HepG2 (cell line): ENCODE data around the gene CNOT2. TPM values are rescaled to one million over a fixed set of nuclear protein-coding genes. Genes with fewer than 3 reads are reported as not detected.
A peak's percentile ranks its signal among the peaks of the same experiment; 100 is the strongest.

ENCODE experiments used
- ATAC-seq: fragments of 200-7000 bp; cut with Tn5 transposase; 3 replicates; pipeline ENCODE4 v1.9.1; 2020; ENCODE audit warnings: mild to moderate bottlenecking, moderate library complexity
- BruUV-seq: library from RNA; stranded (reverse); fragments of 400-500 nt; replicated peaks from 2 replicates; lab custom pipeline; 2021; lab: Mats Ljungman, UMichigan
- CTCF ChIA-PET: fragments of 300-600 bp; formaldehyde crosslinking; extraction: SDS; loops from one replicate; lab custom pipeline; 2021; ENCODE audit warnings: low total read pairs, inconsistent platforms, low intra/inter-chr PET ratio; lab: Yijun Ruan, JAX
- POLR2A ChIA-PET: fragments of 350-600 bp; sonication (Branson Sonifier 250); formaldehyde crosslinking; loops from one replicate; lab custom pipeline; 2020; ENCODE audit warnings: antibody characterized with exemption, inconsistent platforms; lab: Yijun Ruan, JAX
- DNase-seq: peaks from one replicate; pipeline ENCODE4 v3.0.0-alpha.2; 2015; ENCODE audit warnings: low spot score
- FAIRE-seq: peaks from 3 replicates; lab custom pipeline; 2011; peaks lifted over from hg19 to GRCh38; lab: Jason Lieb, UNC
- H2AFZ ChIP-seq: one replicate; pipeline ENCODE4 v1.6.1; 2011; ENCODE audit warnings: low read length, inconsistent platforms
- H3K27ac ChIP-seq: fragments of 300-600 bp; 3 replicates; pipeline ENCODE4 v1.8.0; 2011; ENCODE audit warnings: mixed run types, mild to moderate bottlenecking, mixed read lengths, low read length, inconsistent platforms; ENCODE audit not compliant: insufficient read depth; ENCODE audit errors: extremely low read length
- H3K27me3 ChIP-seq, 2 experiments: fragments of 200-600 bp in 1 of 2; 2 replicates in 1 of 2; 3 replicates in 1 of 2; pipeline versions ENCODE4 v1.6.0 to v1.8.0; 2011; ENCODE audit warnings: low read length in 2 of 2, mild to moderate bottlenecking in 2 of 2, moderate library complexity in 2 of 2, inconsistent platforms in 1 of 2; ENCODE audit not compliant: insufficient read depth in 2 of 2, control insufficient read depth in 1 of 2
- H3K36me3 ChIP-seq, 2 experiments: fragments of 200-600 bp in 1 of 2; replicated peaks in 1 of 2; 2 replicates in 1 of 2; 3 replicates in 1 of 2; pipeline versions ENCODE4 v1.5.1 to v1.8.0; 2011; ENCODE audit warnings: low read length in 2 of 2, inconsistent platforms in 1 of 2; ENCODE audit not compliant: insufficient read depth in 2 of 2, control insufficient read depth in 1 of 2
- H3K4me1 ChIP-seq: 2 replicates; pipeline ENCODE4 v1.5.1; 2012; ENCODE audit warnings: low read length, inconsistent platforms; ENCODE audit not compliant: insufficient read depth
- H3K4me2 ChIP-seq: 2 replicates; pipeline ENCODE4 v1.6.0; 2011; ENCODE audit warnings: low read depth, low read length, inconsistent platforms
- H3K4me3 ChIP-seq, 3 experiments: fragments of 200-600 bp in 1 of 3; sonication (generic), shearing (Covaris generic) in 1 of 3; replicated peaks in 1 of 3; 2 replicates each; pipeline ENCODE4 v1.5.1; 2011 to 2016; ENCODE audit warnings: low read length in 3 of 3, inconsistent platforms in 2 of 3, low read depth in 2 of 3, mild to moderate bottlenecking in 2 of 3, control low read depth in 1 of 3, mixed read lengths in 1 of 3; ENCODE audit not compliant: insufficient read depth in 1 of 3
- H3K79me2 ChIP-seq: one replicate; pipeline ENCODE4 v1.6.1; 2011; ENCODE audit warnings: low read length, inconsistent platforms; ENCODE audit not compliant: insufficient read depth
- H3K9ac ChIP-seq: 2 replicates; pipeline ENCODE4 v1.6.0; 2011; ENCODE audit warnings: mild to moderate bottlenecking, low read depth, low read length, inconsistent platforms; ENCODE audit not compliant: insufficient read depth
- H3K9me3 ChIP-seq: 2 replicates; pipeline ENCODE4 v1.5.1; 2012; ENCODE audit warnings: mild to moderate bottlenecking, low read length
- H4K20me1 ChIP-seq: 2 replicates; pipeline ENCODE4 v1.6.0; 2011; ENCODE audit warnings: inconsistent platforms, mild to moderate bottlenecking, low read length, moderate library complexity; ENCODE audit not compliant: insufficient read depth
- MAFF ChIP-seq: IDR thresholded peaks from 2 replicates; pipeline ENCODE4 v1.6.1; 2011; ENCODE audit warnings: low read depth, low read length, improper control_type of control experiment
- MAFK ChIP-seq, 2 experiments: IDR thresholded peaks in 1 of 2; conservative IDR thresholded peaks in 1 of 2; 2 replicates each; pipeline ENCODE4 v1.6.1; 2011; ENCODE audit warnings: improper control_type of control experiment in 2 of 2, low read length in 2 of 2
- NFE2L2 ChIP-seq: fragments of 150-350 bp; IDR thresholded peaks from 2 replicates; pipeline ENCODE4 v1.6.1; 2014; ENCODE audit warnings: low read length
- SMC3 ChIP-seq: IDR thresholded peaks from 2 replicates; pipeline ENCODE4 v1.6.1; 2011; ENCODE audit warnings: low read length, improper control_type of control experiment
- SP4 ChIP-seq: sonication (generic); formaldehyde crosslinking; IDR thresholded peaks from 2 replicates; pipeline ENCODE4 v1.8.1; 2023; ENCODE audit warnings: mild to moderate bottlenecking, missing genetic modification reagents
- TBX2 ChIP-seq: sonication (generic); formaldehyde crosslinking; IDR thresholded peaks from 2 replicates; pipeline ENCODE4 v1.5.0; 2020; ENCODE audit warnings: missing genetic modification reagents, mild to moderate bottlenecking, borderline replicate concordance
- THAP11 ChIP-seq: IDR thresholded peaks from 2 replicates; pipeline ENCODE4 v1.6.1; 2016; ENCODE audit warnings: missing biosample characterization, missing genetic modification reagents
- WGBS: methylation state at CpG from one replicate; pipeline ENCODE4 v1.1.6; 2017; ENCODE audit warnings: low lambda C conversion rate; 5-methylcytosine and 5-hydroxymethylcytosine counted together
- in situ Hi-C: cut with HindIII; loops from 2 replicates; pipeline ENCODE4 v1.10.0; 2017; ENCODE audit warnings: low pct_unique_long_range_greater_than_20kb; ENCODE audit not compliant: extremely low pct_ligation_motif_present
- intact Hi-C: fragments of 100-400 bp; cut with micrococcal nuclease; formaldehyde crosslinking; loops from one replicate; pipeline ENCODE4 v1.10.0; 2022; ENCODE audit not compliant: unreplicated experiment
- polyA plus RNA-seq, 8 experiments: library from polyadenylated mRNA; depleted of rRNA in 3 of 8; stranded (reverse) in 7 of 8; unstranded in 1 of 8; fragments of >200 nt; fragmentation: Illumina TruSeq in 4 of 8; extraction: Trizol in 4 of 8; gene quantifications; 2 replicates each; pipeline versions ENCODE4 v1.2.1 to v1.2.3, GENCODE V29; 2011 to 2016; ENCODE audit warnings: low read depth in 4 of 8, missing spikeins in 1 of 8, mixed read lengths in 1 of 8; ENCODE audit not compliant: insufficient read depth in 1 of 8
- total RNA-seq, 5 experiments: library from RNA; depleted of rRNA; stranded (reverse); fragments of >200 nt; fragmentation: Illumina TruSeq; extraction: Trizol; gene quantifications; 2 replicates each; pipeline ENCODE4 v1.2.3, GENCODE V29; 2016; ENCODE audit warnings: low read depth in 1 of 5

The CNOT2 gene
- total and polyA plus RNA-seq, 2 of the 13 experiments (the other 11 are each of a cell fraction or from before 2014, with no cell fraction given) = 54.5 to 76.6 TPM

GRCh38 chr12:70359458-70360197 is 116.4 kb downstream of the CNOT2 start:
- Histone ChIP-seq H3K9me3 (no peaks in the 10 kb centered on the region), H3K27me3 (peaks cover 0 to 3% of the 10 kb centered on the region in 2 experiments; a peak in 1 of 5 replicates), H2AFZ (no peak overlapping the region), H3K4me3 (no peak overlapping the region), H3K4me1 (no peaks in the 10 kb centered on the region), H3K27ac (no peak overlapping the region), H4K20me1 (no peaks in the 10 kb centered on the region), H3K9ac (no peak overlapping the region), H3K36me3 (no peaks in the 10 kb centered on the region), H3K4me2 (no peak overlapping the region), H3K79me2 (no peaks in the 10 kb centered on the region)
- intact Hi-C loops = loop anchor here (10.0 kb wide), 1 partner anchor 115 kb away; the partner anchor contains the start of gene CNOT2
- ChIA-PET CTCF (no interaction called here), POLR2A (no interaction called here)
- no TSS peak for BruUV-seq
- in situ Hi-C loops = loop anchor here (25.0 kb wide), 1 partner anchor 472 kb away; no protein-coding TSS in a partner anchor
- no peak for DNase-seq
- no peak for FAIRE-seq
- peak; percentile 86 for TF ChIP-seq MAFF
- TF ChIP-seq SP4 (CRISPR knock-in tag) = no peak
- peak; percentile 83 to 90 for TF ChIP-seq MAFK (conservative IDR thresholded peaks at IDR 0.05 in 1 of 2, IDR thresholded peaks at IDR 0.05 in 1 of 2; ENCODE audit: low read length in 2 of 2)
- no peak for TF ChIP-seq THAP11
- WGBS = 96% methylated on average over 1 of the region's 1 CpG
- ATAC-seq = no peak

GRCh38 chr12:70360218-70360617 is 117.0 kb downstream of the CNOT2 start:
- Histone ChIP-seq H3K79me2 (no peaks in the 10 kb centered on the region), H3K4me3 (no peak overlapping the region), H3K36me3 (no peaks in the 10 kb centered on the region), H3K4me1 (peaks cover 5% of the 10 kb centered on the region), H3K9me3 (no peaks in the 10 kb centered on the region), H4K20me1 (no peaks in the 10 kb centered on the region), H2AFZ (no peak overlapping the region), H3K27me3 (peaks cover 0 to 9% of the 10 kb centered on the region in 2 experiments; a peak in 3 of 5 replicates), H3K9ac (no peak overlapping the region), H3K27ac (no peak overlapping the region), H3K4me2 (no peak overlapping the region)
- FAIRE-seq (no peak), DNase-seq (no peak), ATAC-seq (no peak)
- BruUV-seq = no TSS peak
- intact Hi-C loops (loop anchor here (10.0 kb wide), 1 partner anchor 115 kb away; the partner anchor contains the start of gene CNOT2), in situ Hi-C loops (loop anchor here (25.0 kb wide), 1 partner anchor 473 kb away; no protein-coding TSS in a partner anchor)
- POLR2A ChIA-PET = no interaction called here
- CTCF ChIA-PET = no interaction called here
- TF ChIP-seq SMC3 (no peak), TBX2 (no peak), NFE2L2 (peak; percentile 68; the same call in 1 of the 2 replicates)
